Activated naive CD8-positive, alpha-beta T cell treated with anti-CD3 and anti-CD28 coated beads, Interleukin-2, amount 10 ng/mL, durations not matched to agents 7 days and 5 days (primary cell): ENCODE results near the gene HEPH. TPM values are rescaled to one million over a fixed set of nuclear protein-coding genes. Genes with fewer than 3 reads are reported as not detected.
"Not testable (repeated sequence)": the region's sequence is repeated elsewhere in the genome, so short reads cannot be mapped to it uniquely, and the experiment has no call there.

Experiments
- ATAC-seq: fragments of 150-1000 bp; cut with Tn5 transposase; one replicate; pipeline ENCODE4 v1.10.0; 2021; ENCODE audit warnings: low read depth, moderate library complexity
- POLR2A ChIA-PET: fragments of 350-600 bp; sonication (Branson Sonifier 250); formaldehyde crosslinking; loops from one replicate; lab custom pipeline; 2021; ENCODE audit warnings: antibody characterized with exemption; lab: Charles Lee
- DNase-seq: peaks from one replicate; pipeline ENCODE4 v3.0.0; 2021
- H3K27ac Mint-ChIP-seq: one replicate; pipeline ENCODE4 v1.8.0; 2022; ENCODE audit warnings: mild to moderate bottlenecking, mixed read lengths
- H3K27me3 Mint-ChIP-seq: one replicate; pipeline ENCODE4 v1.8.0; 2022; ENCODE audit warnings: mild to moderate bottlenecking, moderate library complexity, mixed read lengths
- H3K36me3 Mint-ChIP-seq: one replicate; pipeline ENCODE4 v1.8.0; 2021; ENCODE audit warnings: mild to moderate bottlenecking, mixed read lengths
- H3K4me1 Mint-ChIP-seq: one replicate; pipeline ENCODE4 v1.8.0; 2021; ENCODE audit warnings: mixed read lengths
- H3K4me3 Mint-ChIP-seq: one replicate; pipeline ENCODE4 v1.8.0; 2022; ENCODE audit warnings: mild to moderate bottlenecking, moderate library complexity, mixed read lengths
- H3K9me3 Mint-ChIP-seq: one replicate; pipeline ENCODE4 v1.8.0; 2021; ENCODE audit warnings: mixed read lengths
- total RNA-seq, 2 experiments: library from RNA; stranded (reverse); gene quantifications; one replicate each; pipeline ENCODE4 v1.2.3, GENCODE V29; 2021

Gene HEPH
- total RNA-seq, result not detected

GRCh38 chrX:66163849-66164411, at the start of gene HEPH:
HEPH (plus strand) TSS chrX:66164247; CDS start chrX:66170571, 6,324 bp downstream.
- POLR2A ChIA-PET, result no interaction called here
- DNase-seq (no peak), ATAC-seq (no peak)
- Mint-ChIP-seq H3K36me3 (no peaks in the 10 kb centered on the region), H3K4me3 (no peak within 1 kb of the TSS), H3K27me3 (no peaks in the 10 kb centered on the region), H3K4me1 (no peaks in the 10 kb centered on the region), H3K27ac (no peak within 1 kb of the TSS), H3K9me3 (no peaks in the 10 kb centered on the region)

- DNase-seq, H3K27ac Mint-ChIP-seq, H3K36me3 Mint-ChIP-seq, H3K4me3 Mint-ChIP-seq, H3K9me3 Mint-ChIP-seq, ATAC-seq, H3K27me3 Mint-ChIP-seq, POLR2A ChIA-PET, H3K4me1 Mint-ChIP-seq: not testable (repeated sequence)
Observed at GRCh38 chrX:66118722-66119121, 45.3 kb upstream of the HEPH start.

- H3K27me3 Mint-ChIP-seq, H3K4me1 Mint-ChIP-seq, DNase-seq, H3K4me3 Mint-ChIP-seq, H3K27ac Mint-ChIP-seq, H3K36me3 Mint-ChIP-seq, ATAC-seq, POLR2A ChIA-PET: not testable (repeated sequence)
- peaks cover 11% of the 10 kb centered on the region for H3K9me3 Mint-ChIP-seq
Observed at GRCh38 chrX:66121354-66121753, 42.7 kb upstream of the HEPH start.

- H3K36me3 Mint-ChIP-seq, result peaks cover 3% of the 10 kb centered on the region
- peaks cover 11% of the 10 kb centered on the region for H3K9me3 Mint-ChIP-seq
- H3K27me3 Mint-ChIP-seq, result peaks cover 1% of the 10 kb centered on the region
- no peak overlapping the region for H3K4me3 Mint-ChIP-seq
- no peaks in the 10 kb centered on the region for H3K4me1 Mint-ChIP-seq
- no peak for ATAC-seq
- POLR2A ChIA-PET, result no interaction called here
- no peak for DNase-seq
- H3K27ac Mint-ChIP-seq, result no peak overlapping the region
Observed at GRCh38 chrX:66126662-66127061, 37.4 kb upstream of the HEPH start.

- ATAC-seq, result no peak
- no peak for DNase-seq
- Mint-ChIP-seq H3K4me1 (no peaks in the 10 kb centered on the region), H3K36me3 (peaks cover 3% of the 10 kb centered on the region), H3K9me3 (peaks cover 4% of the 10 kb centered on the region), H3K27ac (no peak overlapping the region), H3K27me3 (no peaks in the 10 kb centered on the region), H3K4me3 (no peak overlapping the region)
- POLR2A ChIA-PET, result no interaction called here
Observed at GRCh38 chrX:66130469-66130868, 33.6 kb upstream of the HEPH start.

GRCh38 chrX:66135284-66135683, 28.8 kb upstream of the HEPH start:
- H3K36me3 Mint-ChIP-seq, H3K27ac Mint-ChIP-seq, H3K4me1 Mint-ChIP-seq, ATAC-seq, H3K9me3 Mint-ChIP-seq, H3K4me3 Mint-ChIP-seq, DNase-seq, POLR2A ChIA-PET, H3K27me3 Mint-ChIP-seq: not testable (repeated sequence)

GRCh38 chrX:66142351-66142750, 21.7 kb upstream of the HEPH start:
- DNase-seq (no peak), ATAC-seq (peak; percentile 60)
- Mint-ChIP-seq H3K27ac (peak overlapping the region; percentile 12), H3K4me3 (no peak overlapping the region), H3K36me3 (peaks cover 1% of the 10 kb centered on the region), H3K9me3 (no peaks in the 10 kb centered on the region), H3K4me1 (peaks cover 7% of the 10 kb centered on the region), H3K27me3 (no peaks in the 10 kb centered on the region)
- POLR2A ChIA-PET, result no interaction called here

GRCh38 chrX:66144258-66144657, 19.8 kb upstream of the HEPH start:
- Mint-ChIP-seq H3K27ac (no peak overlapping the region), H3K4me3 (no peak overlapping the region), H3K27me3 (no peaks in the 10 kb centered on the region), H3K4me1 (peaks cover 7% of the 10 kb centered on the region), H3K36me3 (peaks cover 1% of the 10 kb centered on the region), H3K9me3 (no peaks in the 10 kb centered on the region)
- ATAC-seq (no peak), DNase-seq (no peak)
- POLR2A ChIA-PET, result no interaction called here

- H3K9me3 Mint-ChIP-seq, result no peaks in the 10 kb centered on the region
- ATAC-seq, result no peak
- no peaks in the 10 kb centered on the region for H3K36me3 Mint-ChIP-seq
- POLR2A ChIA-PET, result no interaction called here
- no peak for DNase-seq
- H3K4me1 Mint-ChIP-seq, result no peaks in the 10 kb centered on the region
- H3K27me3 Mint-ChIP-seq, result no peaks in the 10 kb centered on the region
- H3K4me3 Mint-ChIP-seq, result no peak overlapping the region
- H3K27ac Mint-ChIP-seq, result no peak overlapping the region
Observed at GRCh38 chrX:66149519-66149918, 14.5 kb upstream of the HEPH start.

- POLR2A ChIA-PET, result no interaction called here
- Mint-ChIP-seq H3K27me3 (no peaks in the 10 kb centered on the region), H3K9me3 (no peaks in the 10 kb centered on the region)
Observed at GRCh38 chrX:66150163-66150562, 13.9 kb upstream of the HEPH start.

GRCh38 chrX:66162331-66162822, 1.7 kb upstream of the HEPH start:
- Mint-ChIP-seq H3K36me3 (no peaks in the 10 kb centered on the region), H3K27ac (no peak overlapping the region), H3K9me3 (no peaks in the 10 kb centered on the region), H3K4me1 (no peaks in the 10 kb centered on the region), H3K4me3 (no peak overlapping the region), H3K27me3 (no peaks in the 10 kb centered on the region)
- DNase-seq (no peak), ATAC-seq (no peak)
- POLR2A ChIA-PET, result no interaction called here

More at GRCh38 chrX:66150163-66150562, 13.9 kb upstream of the HEPH start:
- ATAC-seq (no peak), DNase-seq (no peak)
- Mint-ChIP-seq H3K4me1 (no peaks in the 10 kb centered on the region), H3K36me3 (no peaks in the 10 kb centered on the region), H3K4me3 (no peak overlapping the region), H3K27ac (no peak overlapping the region)

- no peak for DNase-seq
- no peak for ATAC-seq
- H3K4me1 Mint-ChIP-seq, result no peaks in the 10 kb centered on the region
- POLR2A ChIA-PET, result no interaction called here
- H3K27ac Mint-ChIP-seq, result no peak overlapping the region
- H3K9me3 Mint-ChIP-seq, result no peaks in the 10 kb centered on the region
- H3K4me3 Mint-ChIP-seq, result no peak overlapping the region
- H3K27me3 Mint-ChIP-seq, result no peaks in the 10 kb centered on the region
- no peaks in the 10 kb centered on the region for H3K36me3 Mint-ChIP-seq
Observed at GRCh38 chrX:66163447-66163846, 600 bp upstream of the HEPH start.

GRCh38 chrX:66164470-66164869, 423 bp downstream of the HEPH start:
- DNase-seq, result no peak
- POLR2A ChIA-PET, result no interaction called here
- ATAC-seq, result no peak
- Mint-ChIP-seq H3K4me3 (no peak overlapping the region), H3K27me3 (no peaks in the 10 kb centered on the region), H3K4me1 (no peaks in the 10 kb centered on the region), H3K9me3 (no peaks in the 10 kb centered on the region), H3K36me3 (no peaks in the 10 kb centered on the region), H3K27ac (no peak overlapping the region)

GRCh38 chrX:66164931-66165330, 884 bp downstream of the HEPH start:
- Mint-ChIP-seq H3K9me3 (no peaks in the 10 kb centered on the region), H3K4me1 (no peaks in the 10 kb centered on the region), H3K27ac (no peak overlapping the region), H3K27me3 (no peaks in the 10 kb centered on the region), H3K4me3 (no peak overlapping the region), H3K36me3 (no peaks in the 10 kb centered on the region)
- DNase-seq, result no peak
- POLR2A ChIA-PET, result no interaction called here
- no peak for ATAC-seq
